ENCODE data around the gene CDK12.
"Not testable (repeated sequence)": the region's sequence is repeated elsewhere in the genome, so short reads cannot be mapped to it uniquely, and the experiment has no call there.

CDK12 gene

DNA sequence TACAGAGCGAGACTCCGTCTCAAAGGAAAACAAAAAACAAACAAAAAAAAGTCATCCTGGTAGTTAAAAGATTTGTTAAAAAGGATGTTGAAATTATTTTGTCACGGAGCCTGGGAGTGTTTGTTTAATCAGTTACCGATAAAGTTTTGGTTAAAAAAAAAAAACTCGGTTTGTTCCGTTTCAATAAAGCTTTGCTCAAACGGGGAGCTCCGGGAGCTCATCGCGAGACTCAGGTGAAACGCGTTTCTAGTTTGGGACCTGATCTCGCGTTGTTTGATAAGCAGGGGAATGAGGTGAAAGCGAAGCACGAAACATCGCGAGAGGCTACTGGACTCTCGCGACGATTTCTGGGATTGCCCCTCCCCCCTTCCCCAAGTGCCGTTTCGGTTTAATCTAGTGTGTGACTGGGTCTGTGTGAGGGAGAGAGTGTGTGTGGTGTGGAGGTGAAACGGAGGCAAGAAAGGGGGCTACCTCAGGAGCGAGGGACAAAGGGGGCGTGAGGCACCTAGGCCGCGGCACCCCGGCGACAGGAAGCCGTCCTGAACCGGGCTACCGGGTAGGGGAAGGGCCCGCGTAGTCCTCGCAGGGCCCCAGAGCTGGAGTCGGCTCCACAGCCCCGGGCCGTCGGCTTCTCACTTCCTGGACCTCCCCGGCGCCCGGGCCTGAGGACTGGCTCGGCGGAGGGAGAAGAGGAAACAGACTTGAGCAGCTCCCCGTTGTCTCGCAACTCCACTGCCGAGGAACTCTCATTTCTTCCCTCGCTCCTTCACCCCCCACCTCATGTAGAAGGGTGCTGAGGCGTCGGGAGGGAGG, at the start of gene CDK12:
Gene CDK12 (plus strand): TSS at position 374 of the 813 bp plus-strand sequence. CDS start 586 bp downstream, outside the sequence.
- peak; percentile 98 for DNase-seq (ENCODE audit: low read depth)
- H3K4me3 ChIP-seq (ENCODE audit: low read depth, low read length) = peak within 1 kb of the TSS; percentile 96

DNA sequence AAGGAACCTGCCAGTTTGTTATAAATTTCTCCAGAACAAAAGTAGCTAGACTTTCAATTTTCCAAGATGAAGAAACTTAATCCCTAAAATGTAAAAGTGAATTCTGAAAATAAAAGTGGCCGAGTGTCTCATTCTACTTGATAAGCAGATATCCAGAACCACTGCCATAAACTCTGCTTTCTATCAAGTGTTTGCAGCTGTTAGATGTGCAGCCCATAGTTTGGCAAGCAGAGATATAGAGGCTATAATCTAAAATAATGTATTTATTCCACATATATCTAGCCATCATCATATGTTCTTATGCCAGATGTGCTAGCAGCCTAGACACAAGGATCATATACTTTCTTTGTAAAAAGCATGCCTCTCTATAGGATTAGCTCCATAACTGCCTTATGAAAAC, 45.1 kb upstream of the CDK12 start:
- no peak for DNase-seq (ENCODE audit: low read depth)
- no peak overlapping the region for H3K4me3 ChIP-seq (ENCODE audit: low read depth, low read length)

DNA sequence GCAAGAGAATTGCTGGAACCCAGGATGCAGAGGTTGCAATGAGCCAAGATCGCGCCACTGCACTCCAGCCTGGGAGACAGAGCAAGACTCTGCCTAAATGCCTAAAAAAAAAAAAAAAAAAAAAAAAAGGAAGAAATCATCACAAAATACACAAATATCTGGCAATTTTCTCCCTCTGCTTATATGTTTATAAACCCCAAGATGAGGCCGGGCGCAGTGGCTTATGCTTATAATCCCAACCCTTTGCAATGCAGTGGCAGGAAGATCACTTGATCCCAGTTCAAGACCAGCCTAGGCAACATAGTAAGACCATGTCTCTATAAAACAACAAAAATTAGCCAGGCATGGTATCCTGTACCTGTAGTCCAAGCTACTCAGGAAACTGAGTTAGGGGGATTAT, 31.7 kb upstream of the CDK12 start:
- no peak overlapping the region for H3K4me3 ChIP-seq (ENCODE audit: low read depth, low read length)
- DNase-seq (ENCODE audit: low read depth) = no peak

DNA sequence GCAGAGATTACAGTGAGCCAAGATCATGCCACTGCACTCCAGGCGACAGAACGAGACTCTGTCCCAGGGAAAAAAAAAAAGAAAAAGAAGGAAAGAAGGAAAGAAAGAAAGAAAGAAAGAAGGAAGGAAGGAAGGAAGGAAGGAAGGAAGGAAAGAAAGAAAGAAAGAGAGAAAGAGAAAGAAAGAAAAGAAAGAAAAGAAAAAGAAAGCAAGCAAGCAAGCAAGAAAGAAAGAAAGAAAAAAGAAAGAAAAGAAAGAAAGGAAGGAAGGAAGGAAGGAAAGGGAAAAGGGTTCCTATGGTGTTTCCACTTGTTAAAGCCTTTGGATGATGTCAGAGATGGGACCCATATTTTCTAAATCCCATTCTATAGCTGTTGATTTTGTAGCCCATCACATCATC, 21.4 kb upstream of the CDK12 start:
- DNase-seq (ENCODE audit: low read depth); H3K4me3 ChIP-seq (ENCODE audit: low read depth, low read length): not testable (repeated sequence)

DNA sequence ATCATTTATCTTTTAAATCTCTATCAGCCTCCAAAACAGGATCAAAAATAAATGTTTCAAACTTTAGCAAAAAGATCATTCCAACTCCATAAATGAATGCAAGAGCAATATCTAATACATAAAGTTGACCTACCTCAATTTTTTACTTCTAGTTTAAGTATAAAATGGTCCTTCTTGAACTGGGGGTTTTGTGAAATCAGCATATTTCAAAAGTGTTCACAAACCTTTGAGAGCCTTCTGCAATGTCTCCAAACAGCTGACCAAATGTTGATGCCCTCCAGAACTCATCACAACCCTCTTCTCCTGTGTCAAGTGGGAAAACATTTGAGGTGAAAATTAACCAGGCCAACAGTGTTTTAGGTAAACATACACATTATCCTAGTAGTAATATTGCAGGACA, 18.0 kb upstream of the CDK12 start:
- DNase-seq (ENCODE audit: low read depth) = no peak
- H3K4me3 ChIP-seq (ENCODE audit: low read depth, low read length) = no peak overlapping the region

DNA sequence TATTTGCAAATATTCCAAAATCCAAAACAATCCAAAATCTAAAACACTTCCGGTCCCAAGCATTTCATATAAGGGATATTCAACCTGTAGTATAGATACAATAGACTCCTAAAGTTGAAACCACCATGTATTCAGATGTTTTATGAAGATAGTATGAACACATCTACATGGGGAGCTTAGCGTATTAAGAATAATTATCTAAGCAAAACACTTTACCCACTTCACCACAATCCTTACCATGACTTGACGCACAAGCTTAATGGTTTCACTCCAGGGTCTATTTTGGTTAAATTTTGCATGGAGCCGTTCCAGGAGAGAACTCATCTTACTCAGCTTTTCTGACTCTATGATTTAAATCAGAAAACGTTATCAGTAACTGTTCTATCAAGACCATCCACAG, 13.7 kb upstream of the CDK12 start:
- no peak overlapping the region for H3K4me3 ChIP-seq (ENCODE audit: low read depth, low read length)
- DNase-seq (ENCODE audit: low read depth) = no peak

DNA sequence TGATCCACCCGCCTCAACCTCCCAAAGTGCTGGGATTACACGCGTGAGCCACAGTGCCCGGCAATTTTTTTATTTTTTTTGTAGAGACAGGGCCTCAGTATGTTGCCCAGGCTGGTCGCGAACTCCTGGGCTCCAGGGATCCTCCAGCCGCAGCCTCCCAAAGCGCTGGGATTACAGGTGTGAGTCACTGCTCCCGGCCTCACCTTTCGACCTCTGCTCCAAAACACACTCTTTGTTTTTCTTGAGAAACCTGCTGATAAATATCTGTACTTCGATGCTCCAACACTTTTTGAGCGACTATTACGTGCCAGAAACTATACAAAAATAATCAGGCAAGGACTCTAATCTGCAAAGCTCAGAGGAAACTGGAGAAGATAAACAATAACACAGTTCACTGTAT, 11.2 kb upstream of the CDK12 start:
- peak overlapping the region; percentile 81 for H3K4me3 ChIP-seq (ENCODE audit: low read depth, low read length)
- no peak for DNase-seq (ENCODE audit: low read depth)

DNA sequence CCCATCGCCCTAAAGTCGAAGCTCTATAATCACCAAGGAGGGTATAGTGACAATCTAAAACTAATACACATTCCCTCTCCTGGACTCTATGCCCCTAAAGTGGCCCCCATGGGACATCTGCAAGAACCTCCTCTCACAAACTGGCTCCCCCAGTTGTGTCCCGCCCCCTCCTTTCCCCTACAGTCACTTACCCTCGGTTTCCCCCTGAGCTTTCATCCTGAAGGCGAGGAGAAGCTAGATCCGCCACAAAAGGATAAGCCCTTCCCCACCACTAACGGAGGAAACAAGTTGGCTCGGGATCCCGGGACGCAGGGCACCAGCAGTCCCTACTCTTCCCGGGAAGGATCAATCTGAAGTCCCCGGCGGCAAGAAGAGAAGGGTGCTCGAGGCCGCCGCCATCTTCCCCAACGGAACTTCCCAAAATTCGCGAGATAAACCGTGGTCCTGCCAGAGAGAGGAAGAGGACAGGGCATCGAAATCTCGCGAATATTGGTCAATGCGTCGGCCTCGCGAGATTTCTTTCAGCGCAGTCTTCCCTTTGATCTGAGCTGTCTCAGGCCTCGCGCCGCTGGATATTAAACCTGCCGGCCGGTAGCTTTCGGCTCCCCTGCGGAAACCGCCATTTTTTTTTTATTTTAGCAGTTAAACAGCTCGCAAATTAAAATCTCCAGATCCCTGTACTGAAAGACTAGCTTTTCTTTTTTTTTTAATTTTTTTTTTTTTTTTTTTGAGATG, 10.3 kb upstream of the CDK12 start, which contains the start of gene MED1:
Gene MED1 (minus strand): TSS at position 417 of the 735 bp plus-strand sequence. CDS start 201 bp downstream, at position 216.
- DNase-seq (ENCODE audit: low read depth) = peak; percentile 95
- H3K4me3 ChIP-seq (ENCODE audit: low read depth, low read length) = peak within 1 kb of the TSS; percentile 81

DNA sequence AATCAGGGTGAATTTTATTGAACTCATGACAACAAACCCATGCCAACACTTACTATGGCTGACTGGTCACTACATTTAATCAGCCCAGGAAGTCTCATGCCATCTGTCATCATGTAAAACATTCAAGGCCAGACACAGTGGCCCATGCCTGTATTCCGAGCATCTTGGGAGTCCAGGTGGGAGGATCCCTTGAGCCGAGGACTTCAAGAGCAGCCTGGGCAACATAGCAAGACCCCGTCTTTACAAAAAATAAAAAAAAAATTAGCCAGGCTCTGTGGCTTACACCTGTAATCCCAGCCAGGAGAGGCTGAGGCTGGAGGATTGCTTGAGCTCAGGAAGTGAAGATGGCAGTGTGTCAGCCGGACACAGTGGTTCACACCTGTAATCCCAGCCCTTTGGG, 5.4 kb upstream of the CDK12 start:
- no peak for DNase-seq (ENCODE audit: low read depth)
- no peak overlapping the region for H3K4me3 ChIP-seq (ENCODE audit: low read depth, low read length)

DNA sequence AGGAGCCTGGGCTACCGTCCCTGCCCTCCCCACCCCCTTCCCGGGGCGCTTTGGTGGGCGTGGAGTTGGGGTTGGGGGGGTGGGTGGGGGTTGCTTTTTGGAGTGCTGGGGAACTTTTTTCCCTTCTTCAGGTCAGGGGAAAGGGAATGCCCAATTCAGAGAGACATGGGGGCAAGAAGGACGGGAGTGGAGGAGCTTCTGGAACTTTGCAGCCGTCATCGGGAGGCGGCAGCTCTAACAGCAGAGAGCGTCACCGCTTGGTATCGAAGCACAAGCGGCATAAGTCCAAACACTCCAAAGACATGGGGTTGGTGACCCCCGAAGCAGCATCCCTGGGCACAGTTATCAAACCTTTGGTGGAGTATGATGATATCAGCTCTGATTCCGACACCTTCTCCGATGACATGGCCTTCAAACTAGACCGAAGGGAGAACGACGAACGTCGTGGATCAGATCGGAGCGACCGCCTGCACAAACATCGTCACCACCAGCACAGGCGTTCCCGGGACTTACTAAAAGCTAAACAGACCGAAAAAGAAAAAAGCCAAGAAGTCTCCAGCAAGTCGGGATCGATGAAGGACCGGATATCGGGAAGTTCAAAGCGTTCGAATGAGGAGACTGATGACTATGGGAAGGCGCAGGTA, 762 bp downstream of the CDK12 start:
- peak overlapping the region; percentile 96 for H3K4me3 ChIP-seq (ENCODE audit: low read depth, low read length)
- peak; percentile 5 for DNase-seq (ENCODE audit: low read depth)

DNA sequence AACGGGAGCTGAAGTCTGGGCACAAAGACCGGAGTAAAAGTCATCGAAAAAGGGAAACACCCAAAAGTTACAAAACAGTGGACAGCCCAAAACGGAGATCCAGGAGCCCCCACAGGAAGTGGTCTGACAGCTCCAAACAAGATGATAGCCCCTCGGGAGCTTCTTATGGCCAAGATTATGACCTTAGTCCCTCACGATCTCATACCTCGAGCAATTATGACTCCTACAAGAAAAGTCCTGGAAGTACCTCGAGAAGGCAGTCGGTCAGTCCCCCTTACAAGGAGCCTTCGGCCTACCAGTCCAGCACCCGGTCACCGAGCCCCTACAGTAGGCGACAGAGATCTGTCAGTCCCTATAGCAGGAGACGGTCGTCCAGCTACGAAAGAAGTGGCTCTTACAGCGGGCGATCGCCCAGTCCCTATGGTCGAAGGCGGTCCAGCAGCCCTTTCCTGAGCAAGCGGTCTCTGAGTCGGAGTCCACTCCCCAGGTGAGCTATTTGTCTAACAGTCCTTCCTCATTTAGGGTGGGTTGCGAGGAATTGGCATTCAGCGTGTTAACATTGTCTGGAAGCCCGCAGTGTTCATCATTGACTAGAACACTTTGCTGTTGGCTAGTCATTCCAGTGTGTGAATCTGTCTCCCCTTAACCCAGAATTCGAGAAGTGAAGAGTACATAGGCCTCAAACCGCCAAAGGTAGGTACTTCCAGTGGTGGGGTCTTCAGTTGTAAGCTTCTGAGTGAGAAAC, 1.5 kb downstream of the CDK12 start:
- DNase-seq (ENCODE audit: low read depth) = no peak
- peak overlapping the region; percentile 96 for H3K4me3 ChIP-seq (ENCODE audit: low read depth, low read length)

DNA sequence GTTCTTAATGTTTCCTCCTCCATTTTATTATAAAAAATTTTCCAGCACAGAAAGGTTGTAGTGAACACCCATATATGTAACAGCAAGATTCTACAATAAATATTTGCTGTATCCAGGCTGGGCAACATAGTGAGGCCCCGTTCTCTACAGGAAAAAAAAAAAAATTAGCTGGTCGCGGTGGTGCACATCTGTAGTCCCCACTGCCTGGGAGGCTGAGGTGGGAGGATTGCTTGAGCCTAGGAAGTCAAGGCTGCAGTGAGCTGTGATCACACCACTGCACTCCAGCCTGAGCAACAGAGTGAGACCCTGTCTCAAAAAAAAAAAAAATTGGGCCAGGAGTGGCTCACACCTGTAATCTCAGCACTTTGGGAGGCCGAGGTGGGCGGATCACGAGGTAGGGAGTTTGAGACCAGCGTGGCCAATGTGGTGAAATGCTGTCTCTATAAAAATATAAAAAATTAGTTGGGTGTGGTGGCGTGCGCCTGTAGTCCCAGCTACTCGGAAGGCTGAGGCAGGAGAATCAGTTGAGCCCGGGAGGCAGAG, 3.4 kb downstream of the CDK12 start:
- not testable (repeated sequence) for DNase-seq (ENCODE audit: low read depth)
- H3K4me3 ChIP-seq (ENCODE audit: low read depth, low read length) = peak overlapping the region; percentile 96

DNA sequence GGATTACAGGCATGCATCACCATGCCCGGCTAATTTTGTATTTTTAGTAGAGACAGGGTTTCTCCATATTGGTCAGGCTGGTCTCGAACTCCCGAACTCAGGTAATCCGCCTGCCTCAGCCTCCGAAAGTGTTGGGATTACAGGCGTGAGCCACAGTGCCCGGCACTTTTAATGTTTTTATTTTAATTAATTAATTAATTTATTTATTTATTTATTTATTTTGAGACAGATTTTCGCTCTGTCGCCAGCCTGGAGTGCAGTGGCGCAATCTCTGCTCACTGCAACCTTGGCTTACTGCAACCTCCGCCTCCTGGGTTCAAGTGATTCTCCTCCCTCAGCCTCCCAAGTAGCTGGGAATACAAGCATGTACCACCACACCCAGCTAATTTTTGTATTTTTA, 7.3 kb downstream of the CDK12 start:
- H3K4me3 ChIP-seq (ENCODE audit: low read depth, low read length); DNase-seq (ENCODE audit: low read depth): not testable (repeated sequence)

DNA sequence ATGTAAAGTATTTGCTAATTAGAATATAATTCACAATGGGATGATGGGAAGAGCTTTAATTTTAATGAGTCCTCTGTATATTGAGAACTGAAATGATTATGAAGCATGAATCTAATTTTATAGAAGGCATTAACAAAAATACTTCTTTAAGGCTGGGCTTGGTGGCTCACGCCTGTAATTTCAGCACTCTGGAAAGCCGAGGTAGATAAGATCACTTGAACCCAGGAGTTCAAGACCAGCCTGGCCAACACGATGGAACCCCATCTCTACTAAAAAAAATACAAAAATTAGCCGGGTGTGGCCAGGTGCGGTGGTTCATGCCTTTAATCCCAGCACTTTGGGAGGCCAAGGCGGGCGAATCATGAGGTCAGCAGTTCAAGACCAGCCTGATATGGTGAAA, 12.0 kb downstream of the CDK12 start:
- no peak overlapping the region for H3K4me3 ChIP-seq (ENCODE audit: low read depth, low read length)
- DNase-seq (ENCODE audit: low read depth) = no peak

DNA sequence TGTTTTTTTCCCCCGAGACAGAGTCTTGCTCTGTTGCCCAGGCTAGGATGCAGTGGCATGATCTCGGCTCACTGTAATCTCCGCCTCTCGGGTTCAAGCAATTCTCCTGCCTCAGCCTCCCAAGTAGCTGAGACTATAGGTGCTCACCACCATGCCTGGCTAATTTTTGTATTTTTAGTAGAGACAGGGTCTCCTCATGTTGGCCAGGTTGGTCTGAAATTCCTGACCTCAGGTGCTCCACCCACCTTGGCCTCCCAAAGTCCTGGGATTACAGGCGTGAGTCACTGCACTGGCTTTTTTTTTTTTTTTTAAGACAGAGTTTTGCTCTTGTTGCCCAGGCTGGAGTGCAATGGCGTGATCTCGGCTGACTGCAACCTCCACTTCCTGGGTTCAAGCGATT, 18.3 kb downstream of the CDK12 start:
- not testable (repeated sequence) for DNase-seq (ENCODE audit: low read depth); H3K4me3 ChIP-seq (ENCODE audit: low read depth, low read length)

DNA sequence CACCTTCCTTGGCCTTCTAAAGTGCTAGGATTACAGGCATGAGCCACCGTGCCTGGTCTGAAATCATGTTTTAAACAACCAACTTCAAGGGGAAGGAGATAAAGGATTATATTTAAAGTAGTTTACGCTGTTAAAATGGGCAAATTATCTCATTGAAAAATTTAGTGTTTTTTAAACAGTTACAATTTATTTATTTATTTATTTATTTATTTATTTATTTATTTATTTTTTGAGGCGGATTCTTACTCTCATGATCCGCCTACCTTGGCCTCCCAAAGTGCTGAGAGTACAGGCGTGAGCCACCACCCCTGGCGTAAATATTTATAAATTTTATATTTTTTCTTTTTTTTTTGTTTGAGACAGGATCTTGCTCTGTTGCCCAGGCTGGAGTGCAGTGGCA, 22.2 kb downstream of the CDK12 start:
- DNase-seq (ENCODE audit: low read depth) = no peak
- no peak overlapping the region for H3K4me3 ChIP-seq (ENCODE audit: low read depth, low read length)

DNA sequence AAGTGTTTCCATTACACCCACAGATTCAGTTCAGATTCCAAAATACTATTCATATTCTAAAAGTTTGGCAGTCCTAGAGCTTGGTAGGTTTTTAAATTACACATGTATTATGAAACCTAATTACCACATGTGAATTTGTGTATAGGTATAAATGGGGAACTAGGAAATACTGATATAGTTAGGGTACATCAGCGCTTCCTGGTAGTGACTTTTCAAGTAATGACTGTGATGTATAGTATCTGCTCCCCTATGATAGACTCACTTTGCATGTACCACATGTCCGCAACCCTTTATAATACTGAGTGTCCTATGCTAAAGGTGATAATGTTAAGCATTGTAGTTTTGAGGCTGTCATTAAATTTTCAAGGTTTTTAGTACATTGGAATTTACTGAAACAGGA, 22.9 kb downstream of the CDK12 start:
- no peak overlapping the region for H3K4me3 ChIP-seq (ENCODE audit: low read depth, low read length)
- DNase-seq (ENCODE audit: low read depth) = no peak

DNA sequence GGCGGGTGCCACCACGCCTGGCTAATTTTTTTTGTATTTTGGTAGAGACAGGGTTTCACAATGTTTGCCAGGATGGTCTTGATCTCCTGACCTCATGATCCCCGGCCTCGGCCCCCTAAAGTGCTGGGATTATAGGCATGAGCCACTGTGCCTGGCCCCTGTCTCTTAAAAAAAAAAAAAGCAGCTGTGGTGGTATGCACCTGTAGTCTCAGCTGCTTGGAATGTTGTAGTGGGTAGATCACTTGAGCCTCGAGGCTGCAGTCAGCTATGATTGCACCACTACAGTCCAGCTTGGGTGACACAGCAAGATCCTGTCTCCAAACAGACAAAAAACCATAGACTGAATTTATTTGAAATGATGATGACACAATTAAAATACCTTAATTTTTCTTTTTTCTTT, 24.3 kb downstream of the CDK12 start:
- H3K4me3 ChIP-seq (ENCODE audit: low read depth, low read length) = no peak overlapping the region
- peak; percentile 63 for DNase-seq (ENCODE audit: low read depth)

DNA sequence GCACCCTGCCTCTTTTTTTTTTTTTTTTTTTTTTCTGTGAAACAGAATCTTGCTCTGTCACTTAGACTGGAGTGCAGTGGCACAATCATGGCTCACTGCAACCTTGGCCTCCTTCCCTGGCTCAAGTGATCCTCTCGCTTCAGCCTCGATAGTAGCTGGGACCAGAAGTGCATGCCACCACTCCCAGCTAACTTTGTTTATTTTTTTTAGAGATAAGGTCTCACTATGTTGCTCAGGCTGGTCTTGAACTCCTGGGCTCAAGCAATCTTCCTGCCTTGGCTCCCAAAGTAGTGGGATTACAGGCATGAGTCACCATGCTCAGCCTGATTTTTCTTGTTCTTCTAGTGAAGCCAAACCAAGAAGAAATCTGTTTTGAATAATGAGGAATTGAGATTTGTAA, 25.0 kb downstream of the CDK12 start:
- no peak for DNase-seq (ENCODE audit: low read depth)
- no peak overlapping the region for H3K4me3 ChIP-seq (ENCODE audit: low read depth, low read length)
